Tibial nerve (tissue), 4 donors: ENCODE results near the gene OR4D1. TPM values are rescaled to one million over a fixed set of nuclear protein-coding genes. Genes with fewer than 3 reads are reported as not detected.

Source experiments
- DNase-seq, 2 donors: peaks; one replicate each; pipeline ENCODE4 v3.0.0-alpha.2; 2019; ENCODE audit warnings: low spot score in 2 of 2
- H3K27ac ChIP-seq, 4 donors: fragments of 200-600 bp; sonication (generic) in 3 of 4; one replicate each; pipeline ENCODE4 v1.5.1; 2017 to 2019; ENCODE audit warnings: mild to moderate bottlenecking in 1 of 4
- H3K27me3 ChIP-seq, 2 donors: fragments of 200-600 bp; sonication (generic) in 1 of 2; one replicate each; pipeline versions ENCODE4 v1.5.1 to v1.6.0; 2017 to 2019
- H3K36me3 ChIP-seq, 3 donors: fragments of 200-600 bp; sonication (generic); one replicate each; pipeline ENCODE4 v1.5.1; 2018 to 2019
- H3K4me1 ChIP-seq, 4 donors: fragments of 200-600 bp; sonication (generic) in 3 of 4; one replicate each; pipeline ENCODE4 v1.5.1; 2017 to 2019
- H3K4me3 ChIP-seq, 4 donors: fragments of 200-600 bp; sonication (generic) in 3 of 4; one replicate each; pipeline ENCODE4 v1.5.1; 2017 to 2019; ENCODE audit warnings: mild to moderate bottlenecking in 1 of 4, moderate library complexity in 1 of 4
- H3K9me3 ChIP-seq, 4 donors: fragments of 200-600 bp; sonication (generic) in 3 of 4; one replicate each; pipeline ENCODE4 v1.5.1; 2017 to 2019
- CTCF ChIP-seq, 5 experiments: fragments of 200-600 bp in 3 of 5; fragments of 450-650 bp in 2 of 5; sonication (generic) in 3 of 5; IDR thresholded peaks; one replicate each; pipeline ENCODE4 v1.5.1; 2016 to 2019; ENCODE audit warnings: antibody characterized with exemption in 5 of 5, mild to moderate bottlenecking in 3 of 5, moderate library complexity in 2 of 5
- EP300 ChIP-seq, 2 donors: sonication (generic); formaldehyde crosslinking; IDR thresholded peaks; one replicate each; pipeline ENCODE4 v1.6.1; 2017; ENCODE audit warnings: antibody characterized with exemption in 2 of 2, mild to moderate bottlenecking in 1 of 2
- POLR2A ChIP-seq, 2 donors: fragments of 450-650 bp; IDR thresholded peaks; one replicate each; pipeline ENCODE4 v1.6.1; 2017; ENCODE audit warnings: antibody characterized with exemption in 2 of 2, mild to moderate bottlenecking in 2 of 2, moderate library complexity in 2 of 2
- WGBS, 2 donors: methylation state at CpG; one replicate each; pipeline ENCODE4 v1.1.5; 2018; 5-methylcytosine and 5-hydroxymethylcytosine counted together
- total RNA-seq, 4 donors: library from RNA; depleted of rRNA; stranded (reverse); fragments of >200 nt; gene quantifications; one replicate each; pipeline ENCODE4 v1.1.0, GENCODE V29; 2016

Gene OR4D1
- total RNA-seq, 4 donors from 2014 or later: not detected

GRCh38 chr17:58153671-58154070 lies 5.5 kb downstream of the OR4D1 start:
- Histone ChIP-seq H3K36me3 (no peaks in the 10 kb centered on the region), H3K4me1 (peaks cover 0 to 7% (median 0%) of the 10 kb centered on the region in 4 donors), H3K27me3 (peaks cover 0 to 45% of the 10 kb centered on the region in 2 donors), H3K9me3 (no peaks in the 10 kb centered on the region), H3K27ac (no peak overlapping the region), H3K4me3 (no peak overlapping the region)
- no peak for DNase-seq
- no peak for TF ChIP-seq POLR2A (IDR thresholded peaks at IDR 0.05)
- TF ChIP-seq CTCF (IDR thresholded peaks at IDR 0.05): no peak

- no peak for DNase-seq
- TF ChIP-seq POLR2A (IDR thresholded peaks at IDR 0.05) (no peak), CTCF (IDR thresholded peaks at IDR 0.05) (no peak)
- H3K36me3 ChIP-seq: no peaks in the 10 kb centered on the region
- peaks cover 0 to 7% (median 0%) of the 10 kb centered on the region in 4 donors for H3K4me1 ChIP-seq
- no peak overlapping the region for H3K27ac ChIP-seq
- WGBS, 2 donors: 2% methylated on average over 56 to 64 of the region's 65 CpGs
- peak overlapping the region; percentile 4 to 44 (median 24) for H3K4me3 ChIP-seq
- peaks cover 0 to 31% of the 10 kb centered on the region in 2 donors for H3K27me3 ChIP-seq
- H3K9me3 ChIP-seq: no peaks in the 10 kb centered on the region
These were observed 8.9 kb downstream of the OR4D1 start for GRCh38 chr17:58156839-58157803.

DNA sequence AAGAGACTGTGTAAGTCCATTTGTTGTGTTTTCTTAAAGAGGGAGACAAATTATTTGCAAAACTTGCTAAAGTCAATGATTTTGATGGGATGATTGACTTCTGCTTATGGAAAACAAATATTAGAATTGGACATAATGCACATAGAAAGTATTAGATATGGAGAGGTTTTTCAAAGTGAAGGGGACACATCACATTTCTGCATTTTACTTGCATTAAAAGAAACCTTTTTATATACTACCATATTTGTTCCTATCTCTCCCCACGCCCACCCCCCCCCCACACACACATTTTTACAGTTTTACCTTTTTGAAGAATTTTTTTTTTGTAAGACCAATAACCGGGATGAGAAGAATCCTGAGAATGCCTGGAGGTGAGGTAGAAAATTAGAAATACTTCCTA lies 10.0 kb downstream of the OR4D1 start:
- Histone ChIP-seq H3K4me1 (peaks cover 0 to 7% (median 0%) of the 10 kb centered on the region in 4 donors), H3K27ac (no peak overlapping the region), H3K27me3 (peaks cover 0 to 31% of the 10 kb centered on the region in 2 donors), H3K9me3 (no peaks in the 10 kb centered on the region), H3K4me3 (no peak overlapping the region), H3K36me3 (no peaks in the 10 kb centered on the region)
- no peak for DNase-seq
- no peak for TF ChIP-seq CTCF (IDR thresholded peaks at IDR 0.05)
- no peak for TF ChIP-seq POLR2A (IDR thresholded peaks at IDR 0.05)
- no peak for TF ChIP-seq EP300 (IDR thresholded peaks at IDR 0.05)
- 69 to 77% methylated on average over 2 of the region's 2 CpGs for WGBS, 2 donors

- TF ChIP-seq CTCF (IDR thresholded peaks at IDR 0.05) (no peak), EP300 (IDR thresholded peaks at IDR 0.05) (no peak), POLR2A (IDR thresholded peaks at IDR 0.05) (no peak)
- H3K27ac ChIP-seq: no peak overlapping the region
- 77 to 81% methylated on average over 3 of the region's 3 CpGs for WGBS, 2 donors
- H3K36me3 ChIP-seq: no peaks in the 10 kb centered on the region
- H3K4me3 ChIP-seq: no peak overlapping the region
- DNase-seq: no peak
- H3K9me3 ChIP-seq: no peaks in the 10 kb centered on the region
- peaks cover 0 to 24% of the 10 kb centered on the region in 2 donors for H3K27me3 ChIP-seq
- peaks cover 0 to 7% (median 0%) of the 10 kb centered on the region in 4 donors for H3K4me1 ChIP-seq
These were observed 13.4 kb downstream of the OR4D1 start for GRCh38 chr17:58161566-58161965.

- H3K36me3 ChIP-seq: no peaks in the 10 kb centered on the region
- no peak overlapping the region for H3K27ac ChIP-seq
- no peak for DNase-seq
- peaks cover 0 to 8% of the 10 kb centered on the region in 2 donors for H3K27me3 ChIP-seq
- H3K4me3 ChIP-seq: no peak overlapping the region
- 12 to 14% methylated on average over 2 of the region's 2 CpGs for WGBS, 2 donors
- no peaks in the 10 kb centered on the region for H3K4me1 ChIP-seq
- no peaks in the 10 kb centered on the region for H3K9me3 ChIP-seq
- TF ChIP-seq POLR2A (IDR thresholded peaks at IDR 0.05) (no peak), CTCF (IDR thresholded peaks at IDR 0.05) (no peak), EP300 (IDR thresholded peaks at IDR 0.05) (no peak)
These were observed 17.8 kb downstream of the OR4D1 start for GRCh38 chr17:58165981-58166380.
